ENCODE results near the gene PDZRN4.

Gene PDZRN4

DNA sequence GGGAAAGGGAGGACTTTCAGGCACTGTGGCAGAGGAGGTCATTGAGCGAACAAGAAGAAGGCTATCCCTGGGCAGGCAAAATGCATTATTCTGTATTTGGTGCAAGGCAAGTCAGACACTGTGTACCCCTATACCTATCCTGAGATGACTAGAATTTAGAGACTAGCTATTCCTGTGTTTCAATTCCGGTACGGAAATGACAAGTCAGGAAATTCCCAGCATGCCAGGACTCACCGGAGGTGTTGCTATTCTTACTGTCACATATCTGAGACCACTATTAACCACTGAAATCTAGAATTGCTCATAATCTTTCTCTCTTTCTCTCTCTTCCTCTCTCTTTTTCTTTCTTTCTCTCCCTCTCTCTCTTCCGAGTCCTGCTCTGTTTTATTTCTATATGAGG is 297.1 kb downstream of the PDZRN4 start:
- DNase-seq (ENCODE audit: insufficient read length, low spot score), result no peak
- no peak for FAIRE-seq
- TF ChIP-seq POLR2A (IDR thresholded peaks at IDR 0.05; ENCODE audit: low read depth, low read length), result no peak

DNA sequence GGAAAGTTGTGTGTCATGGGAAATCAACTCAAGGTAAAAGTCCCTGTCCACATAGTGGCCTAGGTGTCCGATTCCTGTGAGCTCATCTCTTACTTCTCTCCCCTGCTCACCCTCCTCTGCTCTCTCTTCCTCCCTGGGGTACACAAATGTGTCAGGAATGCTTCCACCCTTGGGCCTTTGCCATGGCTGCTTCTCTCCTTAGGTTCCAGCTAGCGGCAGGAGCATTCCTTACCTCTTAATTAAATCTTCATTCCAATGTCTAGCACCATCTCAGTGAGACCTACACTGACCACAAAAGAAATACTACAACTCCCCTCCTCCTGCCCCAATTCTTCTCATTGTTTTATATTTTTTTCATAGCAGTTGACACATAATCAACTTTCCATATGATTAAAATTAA is 298.6 kb downstream of the PDZRN4 start:
- no peak for TF ChIP-seq POLR2A (IDR thresholded peaks at IDR 0.05; ENCODE audit: low read depth, low read length)
- FAIRE-seq (no peak), DNase-seq (ENCODE audit: insufficient read length, low spot score) (no peak)

DNA sequence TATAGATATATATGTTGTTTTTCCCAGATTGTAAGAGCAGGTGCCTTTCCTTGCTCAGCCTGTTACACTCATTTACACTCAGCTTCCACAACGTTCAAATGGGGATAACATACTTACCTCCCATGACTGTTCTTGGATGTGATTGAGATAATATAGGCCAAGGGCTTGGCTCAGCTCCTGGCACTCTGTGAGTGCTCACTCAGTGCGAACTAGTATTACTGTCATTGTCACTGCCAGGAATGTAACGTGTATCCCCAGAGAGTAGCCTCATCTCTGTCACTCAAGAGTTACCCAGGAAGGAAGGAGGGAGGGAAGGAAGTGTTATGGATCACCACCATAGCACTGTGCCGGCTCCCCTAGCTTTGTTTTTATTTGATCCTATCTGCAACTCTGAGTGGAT is 307.9 kb downstream of the PDZRN4 start:
- FAIRE-seq, result no peak
- DNase-seq (ENCODE audit: insufficient read length, low spot score), result no peak
- no peak for TF ChIP-seq POLR2A (IDR thresholded peaks at IDR 0.05; ENCODE audit: low read depth, low read length)

DNA sequence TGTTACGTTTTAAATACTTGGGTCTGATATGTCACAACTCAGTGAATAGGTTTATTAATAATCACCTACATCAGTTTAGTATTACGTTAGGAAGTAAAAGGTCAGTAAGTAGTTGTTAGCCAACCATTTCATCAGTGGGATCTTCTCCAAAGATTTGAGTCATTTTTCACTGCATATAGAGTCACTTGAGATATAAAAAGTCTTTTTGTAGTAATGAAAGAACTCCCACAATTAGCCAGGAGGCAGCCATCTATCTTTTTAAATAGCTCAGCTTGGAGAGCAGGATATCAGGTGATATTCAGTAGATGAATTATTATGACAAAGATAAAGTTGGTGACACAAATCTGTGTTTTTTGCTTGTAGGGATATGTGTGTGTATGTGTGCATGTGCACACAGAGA is 309.3 kb downstream of the PDZRN4 start:
- FAIRE-seq (no peak), DNase-seq (ENCODE audit: insufficient read length, low spot score) (no peak)
- TF ChIP-seq POLR2A (IDR thresholded peaks at IDR 0.05; ENCODE audit: low read depth, low read length), result no peak

DNA sequence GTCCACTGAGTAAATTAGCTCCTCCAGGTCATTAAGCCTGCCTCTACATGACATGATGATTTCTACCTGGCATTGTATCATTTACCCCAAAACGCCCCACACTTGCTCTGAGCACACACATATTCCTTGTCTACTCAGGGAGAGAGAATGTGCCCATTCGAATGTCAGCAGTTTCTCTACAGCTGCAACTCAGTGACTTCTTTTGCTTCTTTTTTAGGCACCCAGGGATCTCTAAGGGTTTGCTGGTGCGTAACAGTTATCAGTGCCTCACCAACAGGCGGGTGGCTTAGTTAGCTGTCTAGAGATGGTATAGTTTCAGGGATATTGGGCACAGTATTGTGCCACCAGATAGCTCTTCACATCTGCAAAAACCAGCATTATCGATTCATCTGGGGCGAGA is 316.9 kb downstream of the PDZRN4 start:
- no peak for DNase-seq (ENCODE audit: insufficient read length, low spot score)
- no peak for FAIRE-seq

DNA sequence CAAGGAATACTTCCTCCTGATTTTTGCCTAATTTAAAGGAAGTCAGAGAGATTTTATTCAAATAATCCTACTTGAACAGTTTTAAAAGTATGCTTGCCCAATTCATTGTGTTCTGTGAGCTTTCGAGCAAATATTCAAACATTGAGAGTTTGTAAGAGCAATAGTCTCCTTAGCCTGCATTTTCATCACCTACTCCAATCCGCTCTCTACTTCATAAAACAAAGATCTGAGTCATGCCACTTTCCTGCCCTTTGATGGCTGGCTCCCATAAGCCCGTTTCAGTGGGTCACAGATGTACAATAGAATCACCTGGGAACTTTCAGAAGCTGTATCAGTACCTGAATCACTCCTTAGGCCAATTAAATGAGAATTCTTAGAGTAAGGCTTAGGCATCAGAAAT is 319.2 kb downstream of the PDZRN4 start:
- TF ChIP-seq POLR2A (IDR thresholded peaks at IDR 0.05; ENCODE audit: low read depth, low read length), result no peak
- FAIRE-seq (no peak), DNase-seq (ENCODE audit: insufficient read length, low spot score) (no peak)

More for the DNA sequence above, 316.9 kb downstream of the PDZRN4 start:
- TF ChIP-seq POLR2A (IDR thresholded peaks at IDR 0.05; ENCODE audit: low read depth, low read length), result no peak

DNA sequence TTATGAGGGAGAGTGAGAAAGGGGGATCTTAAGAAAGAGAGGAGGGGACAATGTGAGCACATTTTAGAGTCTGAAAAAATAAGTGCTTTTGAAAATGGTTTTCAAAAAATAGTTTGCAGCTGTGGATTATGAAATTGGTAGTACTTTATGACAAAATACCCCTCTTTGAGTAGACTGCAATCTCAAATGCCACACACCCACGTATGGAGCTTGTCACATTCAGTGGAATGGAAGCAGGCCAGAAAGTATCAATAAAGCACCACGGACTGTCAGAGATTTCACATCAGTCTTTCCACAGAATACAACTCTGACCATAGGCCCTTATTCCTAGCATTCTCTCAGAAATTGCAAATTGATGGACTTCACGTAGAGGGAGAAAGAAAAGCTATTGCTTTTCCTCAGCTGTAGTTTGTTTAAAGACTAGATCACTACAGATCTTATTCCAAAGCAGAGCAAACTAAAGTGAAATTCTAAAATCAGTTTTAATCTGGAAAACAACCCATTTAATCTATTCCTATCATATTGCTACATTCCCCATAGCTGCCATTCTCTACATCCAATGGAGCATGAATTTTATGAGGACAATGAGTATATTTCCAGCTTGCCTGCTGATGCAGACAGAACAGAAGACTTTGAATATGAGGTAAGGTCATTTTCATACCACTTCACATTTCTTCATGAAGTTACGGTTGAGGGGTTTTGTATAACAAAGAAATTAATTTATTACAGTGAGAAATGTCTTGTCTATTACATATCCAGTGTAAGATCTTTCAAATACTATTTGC is 321.3 kb downstream of the PDZRN4 start:
- TF ChIP-seq POLR2A (IDR thresholded peaks at IDR 0.05; ENCODE audit: low read depth, low read length), result no peak
- FAIRE-seq, result no peak
- DNase-seq (ENCODE audit: insufficient read length, low spot score), result no peak

DNA sequence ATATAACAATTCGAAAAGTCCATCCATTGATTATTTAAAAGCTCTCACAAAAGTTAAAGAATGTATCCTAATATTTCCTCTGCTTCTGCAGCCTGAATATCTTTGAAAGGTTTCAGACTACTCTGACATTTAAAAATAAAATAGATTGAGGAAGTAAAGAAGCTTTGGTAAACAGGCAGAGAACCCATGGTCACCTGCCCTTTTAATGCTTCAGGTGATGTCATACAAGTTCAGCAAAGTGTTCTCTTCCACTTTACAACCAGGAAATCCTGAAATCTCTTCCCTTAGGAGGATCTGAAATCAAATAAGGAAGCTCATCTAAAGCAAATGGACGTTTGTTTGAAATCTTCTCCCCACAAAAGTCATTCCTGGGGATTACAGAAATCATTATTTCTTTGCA is 322.4 kb downstream of the PDZRN4 start:
- no peak for FAIRE-seq
- DNase-seq (ENCODE audit: insufficient read length, low spot score), result no peak

DNA sequence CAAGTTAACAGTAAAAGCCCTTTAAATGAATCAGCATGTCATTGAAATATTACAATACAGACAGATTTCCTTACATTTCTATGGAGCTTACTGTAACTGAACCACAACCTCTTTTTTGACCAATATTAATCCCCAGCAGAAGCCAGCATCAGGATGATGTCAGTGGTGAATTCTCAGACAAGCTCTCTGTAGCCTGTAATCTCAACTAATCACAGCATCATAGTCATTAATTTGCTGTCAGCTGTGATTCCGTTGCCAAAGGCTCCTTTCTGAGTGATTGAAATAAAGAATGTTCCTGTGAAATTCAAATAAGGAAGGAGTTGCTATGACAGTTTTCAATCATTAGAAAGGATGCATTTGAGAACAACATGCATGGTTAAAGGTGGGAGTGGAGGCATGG is 323.1 kb downstream of the PDZRN4 start:
- no peak for DNase-seq (ENCODE audit: insufficient read length, low spot score)
- TF ChIP-seq POLR2A (IDR thresholded peaks at IDR 0.05; ENCODE audit: low read depth, low read length), result no peak
- no peak for FAIRE-seq

More for the DNA sequence above, 322.4 kb downstream of the PDZRN4 start:
- no peak for TF ChIP-seq POLR2A (IDR thresholded peaks at IDR 0.05; ENCODE audit: low read depth, low read length)

DNA sequence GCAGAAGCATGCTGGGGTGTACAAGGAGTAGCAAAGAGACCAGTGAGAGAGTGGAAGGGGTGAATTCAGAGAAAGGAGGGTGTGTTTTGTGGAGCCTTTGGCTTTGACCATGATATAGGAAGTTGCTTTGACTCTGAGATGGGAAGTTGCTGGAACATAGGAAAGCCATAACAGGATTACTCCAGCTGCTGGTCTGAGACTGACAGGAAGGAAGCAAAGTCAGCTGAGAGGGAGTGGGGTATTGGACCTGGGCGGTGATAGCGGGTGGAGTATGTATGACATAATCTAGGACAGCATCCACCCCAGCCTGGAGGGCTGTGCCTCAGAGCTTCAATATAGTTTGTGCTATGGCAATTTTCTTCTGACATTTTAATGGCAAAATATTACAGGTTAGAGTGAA is 324.4 kb downstream of the PDZRN4 start:
- no peak for TF ChIP-seq POLR2A (IDR thresholded peaks at IDR 0.05; ENCODE audit: low read depth, low read length)
- FAIRE-seq (no peak), DNase-seq (ENCODE audit: insufficient read length, low spot score) (no peak)

DNA sequence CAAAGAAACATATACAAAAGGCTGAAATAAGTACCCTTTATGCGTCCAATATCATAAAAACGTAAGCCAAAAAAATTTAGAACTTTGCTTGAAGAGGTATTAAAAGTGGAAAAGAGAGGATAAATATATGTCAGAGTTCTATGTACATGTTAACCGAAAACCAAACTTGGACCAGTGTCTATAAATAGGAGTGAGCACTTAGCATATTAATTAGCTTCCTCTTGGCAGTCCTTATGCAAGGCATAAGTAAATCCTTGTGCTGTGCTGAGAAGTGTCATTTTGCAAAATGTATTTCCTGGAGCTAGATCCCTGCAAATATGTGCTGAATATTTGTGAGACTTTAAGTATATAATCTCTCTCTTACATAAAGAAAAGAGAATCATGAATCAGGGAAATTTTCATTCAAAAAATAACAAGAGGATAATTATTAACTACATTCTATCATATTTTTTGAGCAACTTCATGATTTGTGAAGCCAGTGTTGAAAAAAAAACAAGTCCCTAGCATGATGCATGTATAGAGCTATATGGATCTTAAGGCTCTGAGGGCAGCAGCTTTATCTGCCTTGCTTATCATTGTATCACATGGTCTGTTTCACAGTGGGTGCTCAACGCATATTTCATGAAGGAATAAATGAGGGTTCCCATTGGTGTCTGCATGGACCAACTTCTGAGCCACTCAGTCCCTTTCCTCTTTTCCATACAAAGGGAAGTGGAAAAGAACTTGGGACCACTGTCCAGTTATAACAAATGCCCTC is 326.1 kb downstream of the PDZRN4 start:
- TF ChIP-seq POLR2A (IDR thresholded peaks at IDR 0.05; ENCODE audit: low read depth, low read length), result no peak
- FAIRE-seq, result no peak
- no peak for DNase-seq (ENCODE audit: insufficient read length, low spot score)

DNA sequence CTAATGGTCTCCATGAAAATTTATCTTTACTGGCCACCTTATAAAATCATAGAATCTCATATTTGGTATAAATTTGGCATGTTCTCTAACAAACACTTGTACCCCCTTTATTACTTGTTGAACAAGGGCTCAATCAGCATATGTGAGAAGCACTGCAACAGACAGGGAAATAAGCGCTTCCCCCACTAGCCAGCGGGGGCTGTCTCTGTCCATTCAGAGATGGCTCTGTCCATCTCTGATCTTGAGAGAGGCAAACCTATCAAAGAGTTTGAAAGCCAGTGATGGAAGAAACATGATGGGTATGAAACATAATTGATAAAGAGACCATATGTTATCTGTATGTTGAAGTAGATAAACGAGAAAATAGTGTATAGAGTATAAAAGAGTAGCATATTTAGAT is 326.8 kb downstream of the PDZRN4 start:
- TF ChIP-seq POLR2A (IDR thresholded peaks at IDR 0.05; ENCODE audit: low read depth, low read length), result no peak
- FAIRE-seq (no peak), DNase-seq (ENCODE audit: insufficient read length, low spot score) (no peak)

DNA sequence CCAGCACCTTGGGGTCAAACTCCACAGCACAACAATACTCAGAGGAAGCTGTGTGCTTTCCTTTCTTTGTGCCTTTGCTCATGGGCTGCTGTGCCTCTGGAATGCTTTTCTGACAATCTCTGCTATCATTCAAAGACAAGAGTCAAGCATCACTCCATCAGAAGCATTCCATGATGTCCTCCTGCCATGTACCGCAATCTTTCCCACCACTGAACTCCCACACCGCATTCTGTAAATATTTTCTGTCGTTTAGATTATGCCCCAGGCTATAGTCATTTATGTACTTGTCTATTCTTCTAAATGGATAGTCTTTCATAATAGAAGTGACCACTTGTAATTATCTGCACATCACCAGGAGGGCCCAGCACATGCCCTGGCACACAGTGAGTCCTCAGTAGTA is 327.8 kb downstream of the PDZRN4 start:
- TF ChIP-seq POLR2A (IDR thresholded peaks at IDR 0.05; ENCODE audit: low read depth, low read length), result no peak
- FAIRE-seq (no peak), DNase-seq (ENCODE audit: insufficient read length, low spot score) (no peak)

DNA sequence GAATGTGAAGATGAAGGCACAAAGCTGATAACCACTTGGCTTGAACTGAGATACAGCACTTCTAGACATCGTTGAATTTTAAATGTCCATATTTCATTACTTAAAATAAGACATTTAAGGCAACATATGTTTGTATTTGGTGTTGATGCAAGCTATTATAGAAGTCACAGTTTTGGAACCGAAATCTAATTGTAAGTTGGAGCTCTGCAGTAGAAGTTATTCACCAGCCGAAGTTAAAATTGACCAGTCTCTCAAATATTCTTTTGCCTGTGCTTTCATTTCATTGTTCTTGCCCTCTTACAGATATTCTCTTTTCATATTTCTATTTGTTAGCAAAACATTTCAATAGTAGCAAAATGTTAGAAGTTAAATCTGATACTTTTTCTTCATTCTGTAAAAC is 332.7 kb downstream of the PDZRN4 start:
- no peak for FAIRE-seq
- DNase-seq (ENCODE audit: insufficient read length, low spot score), result no peak
- TF ChIP-seq POLR2A (IDR thresholded peaks at IDR 0.05; ENCODE audit: low read depth, low read length), result no peak

DNA sequence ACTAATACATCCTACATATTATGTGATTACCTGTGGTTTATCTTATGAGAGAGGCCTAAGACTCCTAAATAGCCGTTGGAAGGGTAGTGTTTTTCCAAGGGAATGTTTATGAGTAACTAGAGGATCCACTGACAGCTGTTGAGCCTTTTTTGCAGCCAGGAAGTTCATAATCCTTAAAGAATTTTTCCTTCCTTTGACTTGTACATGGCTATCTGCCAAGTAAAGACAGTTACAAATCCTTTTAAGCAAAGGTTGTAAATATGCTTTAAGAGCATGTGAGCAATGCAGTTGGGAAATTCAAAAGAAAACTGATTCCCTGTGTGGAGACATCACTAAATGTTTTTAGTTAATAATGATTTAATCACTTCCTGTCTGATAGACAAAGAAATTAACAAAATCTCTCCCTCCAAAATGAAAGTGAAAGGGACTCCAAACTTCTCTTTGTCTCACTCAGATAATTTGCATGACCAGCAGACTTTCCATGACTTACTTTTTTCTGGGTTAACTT is 333.8 kb downstream of the PDZRN4 start:
- no peak for TF ChIP-seq POLR2A (IDR thresholded peaks at IDR 0.05; ENCODE audit: low read depth, low read length)
- DNase-seq (ENCODE audit: insufficient read length, low spot score) (peak; percentile 11), FAIRE-seq (peak; percentile 83)
